ENCODE measurements around the gene TMEM97.

Gene TMEM97

DNA sequence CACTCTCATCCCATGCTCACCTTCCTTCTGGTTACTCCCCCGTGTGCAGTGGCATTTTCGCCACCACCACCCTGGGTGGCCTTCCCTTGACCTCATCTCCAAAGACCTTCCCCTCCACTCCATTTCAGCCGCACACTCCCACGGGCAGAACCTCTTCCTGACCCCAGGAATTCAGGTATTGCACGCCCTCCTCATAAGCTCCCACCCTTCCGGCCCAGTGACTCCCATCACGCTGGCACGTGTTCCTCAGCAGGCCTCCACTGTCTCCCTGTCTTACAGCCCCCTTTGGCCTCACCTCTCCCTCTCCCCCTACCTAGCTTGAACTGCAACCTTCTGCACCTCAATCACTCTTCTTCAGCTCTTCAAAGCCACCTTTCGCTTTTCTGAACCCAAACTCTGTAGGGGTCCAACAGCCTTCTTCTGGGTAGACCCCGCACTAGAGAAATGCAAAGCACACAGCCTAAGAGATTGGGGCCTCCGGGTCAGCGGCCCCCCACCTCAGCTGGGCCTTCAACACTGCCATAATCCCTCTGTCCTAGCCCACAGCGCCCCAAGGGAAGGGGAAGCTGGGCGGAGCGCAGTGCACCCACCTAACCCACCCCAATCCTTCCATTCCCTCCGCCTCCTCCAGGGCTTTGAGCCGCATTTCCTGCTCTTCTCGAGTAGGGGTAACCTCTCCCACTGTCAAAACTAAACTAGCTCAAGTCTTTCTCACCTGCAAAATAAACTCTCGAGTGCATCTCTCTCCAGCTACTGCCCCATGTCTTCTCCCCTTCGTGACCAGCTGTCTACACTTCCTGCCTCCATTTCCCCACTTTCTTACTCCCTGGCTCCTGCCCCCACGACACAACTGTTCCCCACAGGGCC lies 1.7 kb upstream of the TMEM97 start:
- DNase-seq (ENCODE audit: low spot score): no peak

DNA sequence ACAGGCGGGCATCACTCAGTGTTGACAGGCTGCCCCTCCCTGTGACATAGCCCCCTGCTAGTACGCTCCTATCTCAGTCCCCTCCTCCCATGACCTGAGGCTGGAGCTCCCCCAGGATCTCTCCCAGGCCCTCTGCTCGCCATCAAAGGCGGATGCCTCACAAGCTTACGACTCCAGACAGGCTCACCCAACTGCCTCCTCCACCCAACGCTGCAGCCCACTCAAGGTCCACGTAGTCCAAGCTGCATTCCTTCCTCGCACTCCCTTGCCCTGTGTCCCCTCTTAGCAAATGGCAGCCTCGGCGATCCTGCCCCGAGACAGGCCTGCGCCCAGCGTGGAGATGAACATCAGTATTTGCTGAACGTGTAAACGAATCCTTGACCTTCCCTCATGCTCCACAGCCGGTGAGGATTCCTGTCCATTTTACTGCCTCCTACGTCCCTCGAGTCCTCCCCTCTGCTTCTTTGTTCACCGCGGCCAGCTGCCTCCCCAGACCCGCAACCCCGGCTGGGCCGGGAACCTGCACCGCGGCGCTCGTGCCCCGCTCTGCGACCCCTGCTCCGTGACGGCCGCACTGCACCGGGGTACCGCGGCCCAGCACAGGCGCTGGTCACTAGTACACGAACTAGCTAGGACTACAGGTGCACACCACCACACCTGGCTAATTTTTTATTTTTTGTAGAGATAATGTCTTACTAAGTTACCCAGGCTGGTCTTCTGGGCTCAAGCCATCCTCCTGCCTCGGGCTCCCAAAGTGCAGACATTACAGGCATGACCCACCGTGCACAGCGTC lies 838 bp upstream of the TMEM97 start:
- no peak for DNase-seq (ENCODE audit: low spot score)

DNA sequence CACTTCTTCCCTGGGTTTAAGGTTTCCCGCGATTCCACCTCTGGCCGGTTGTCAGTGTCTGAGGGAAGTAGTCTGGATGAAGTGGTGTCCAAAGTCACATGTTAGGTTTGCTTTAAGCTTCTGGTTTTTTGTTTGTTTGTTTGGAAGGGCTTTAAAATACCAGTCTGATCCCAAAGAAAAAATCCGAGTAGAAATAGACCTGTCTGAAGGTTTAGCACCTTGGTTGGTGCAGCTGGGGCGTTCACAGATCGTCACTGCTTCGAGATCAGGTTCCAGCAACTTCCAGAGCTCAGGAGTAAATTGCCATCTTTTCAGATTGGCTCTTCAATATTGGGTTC lies 567 bp downstream of the TMEM97 start:
- DNase-seq (ENCODE audit: low spot score): peak; percentile 19

DNA sequence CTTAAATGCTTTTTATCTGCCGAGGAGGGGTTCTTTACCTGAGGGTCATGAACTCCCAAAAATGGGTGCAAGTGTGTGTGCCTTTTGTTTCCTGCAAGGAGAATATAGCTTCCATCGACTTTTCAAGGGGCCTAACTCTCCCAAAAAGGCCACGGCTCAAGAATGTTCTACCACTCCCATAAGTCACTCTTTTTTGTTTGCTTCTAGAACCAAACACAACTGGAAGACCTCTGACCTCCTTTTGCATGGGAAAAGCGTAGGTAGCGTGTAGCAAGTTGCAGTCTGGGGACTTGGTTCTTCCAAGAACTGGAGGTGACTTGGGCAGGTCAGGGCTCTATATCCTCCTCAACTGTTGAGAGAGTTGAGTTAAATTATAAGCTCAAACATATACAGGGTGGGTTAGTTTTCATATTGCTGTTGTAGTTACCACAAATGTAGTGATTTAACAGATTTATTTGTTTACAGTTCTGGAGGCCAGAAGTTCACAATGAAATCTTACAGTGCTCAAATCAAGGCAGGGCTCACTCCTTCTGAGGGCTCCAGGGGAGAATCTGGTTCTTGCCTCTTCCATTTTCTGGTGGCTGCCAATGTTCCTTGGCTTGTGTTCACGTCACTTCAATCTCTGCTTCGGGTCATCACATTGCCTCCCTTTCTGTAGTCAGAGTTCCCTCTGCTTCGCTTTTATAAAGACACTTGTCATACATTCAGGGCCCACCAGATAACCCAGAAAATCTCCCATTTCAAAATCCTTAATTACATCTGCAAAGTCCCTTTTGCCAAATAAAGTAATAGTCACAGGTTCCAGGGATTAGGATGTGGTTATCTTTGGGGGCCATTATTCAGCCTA lies 1.4 kb downstream of the TMEM97 start:
- DNase-seq (ENCODE audit: low spot score): no peak

DNA sequence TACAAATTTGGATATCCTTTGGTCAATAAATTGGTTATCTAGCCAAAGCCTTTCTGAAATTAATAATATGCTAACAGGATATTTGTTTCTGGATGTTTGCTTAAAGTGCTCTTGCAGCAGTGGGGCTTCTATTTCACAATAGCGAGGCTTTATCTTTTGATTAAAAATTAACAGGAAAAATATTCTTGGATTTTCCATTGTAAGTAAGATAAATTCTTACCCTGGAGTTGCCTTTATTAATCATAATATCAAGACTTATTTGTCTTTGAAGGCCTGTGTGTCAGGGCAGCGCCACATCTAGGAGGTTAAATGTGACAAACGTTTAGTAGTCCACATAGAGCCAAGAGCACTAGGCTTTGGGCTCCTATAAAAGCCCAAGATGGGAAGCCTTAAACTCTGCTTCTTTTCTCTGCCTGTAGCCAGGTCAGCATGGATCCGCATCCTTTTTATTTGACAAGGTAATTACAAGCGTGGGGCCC lies 5.3 kb downstream of the TMEM97 start:
- no peak for DNase-seq (ENCODE audit: low spot score)

DNA sequence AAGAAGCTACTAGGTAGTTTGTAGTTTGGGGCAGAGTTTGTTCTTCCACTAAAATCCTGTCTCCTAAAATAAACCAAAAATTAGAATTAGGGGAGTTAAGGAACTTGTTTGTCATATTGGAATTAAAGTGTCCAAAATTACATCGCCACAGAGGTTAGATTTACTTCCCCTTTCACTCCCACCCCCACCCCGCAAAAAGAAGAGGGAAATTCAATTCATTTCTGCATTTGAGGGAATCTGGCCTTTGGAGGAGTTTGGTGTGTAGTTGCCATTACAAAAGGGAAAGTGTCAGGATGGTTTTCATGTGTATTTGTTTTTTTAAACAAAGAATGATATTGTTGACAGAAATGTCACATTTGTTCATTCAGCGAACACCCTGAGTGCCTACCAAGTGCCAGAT lies 5.8 kb downstream of the TMEM97 start:
- DNase-seq (ENCODE audit: low spot score): no peak

DNA sequence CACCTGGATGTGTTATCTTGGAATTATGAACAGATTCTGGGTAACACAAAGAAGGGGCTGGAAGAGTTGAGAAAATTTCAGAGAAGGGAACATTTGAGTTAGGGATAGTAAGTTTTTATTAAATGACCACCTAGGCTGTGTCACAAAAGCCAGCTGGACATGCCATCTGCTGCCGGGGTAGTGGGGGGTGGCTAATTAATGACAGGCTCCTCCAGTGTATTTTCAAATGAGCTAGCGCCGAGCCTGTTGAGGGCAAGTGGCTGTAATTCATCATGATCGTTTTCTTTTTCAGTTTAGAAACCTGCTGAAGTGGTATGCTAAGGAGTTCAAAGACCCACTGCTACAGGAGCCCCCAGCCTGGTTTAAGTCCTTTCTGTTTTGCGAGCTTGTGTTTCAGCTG lies 6.2 kb downstream of the TMEM97 start:
- peak; percentile 60 for DNase-seq (ENCODE audit: low spot score)

DNA sequence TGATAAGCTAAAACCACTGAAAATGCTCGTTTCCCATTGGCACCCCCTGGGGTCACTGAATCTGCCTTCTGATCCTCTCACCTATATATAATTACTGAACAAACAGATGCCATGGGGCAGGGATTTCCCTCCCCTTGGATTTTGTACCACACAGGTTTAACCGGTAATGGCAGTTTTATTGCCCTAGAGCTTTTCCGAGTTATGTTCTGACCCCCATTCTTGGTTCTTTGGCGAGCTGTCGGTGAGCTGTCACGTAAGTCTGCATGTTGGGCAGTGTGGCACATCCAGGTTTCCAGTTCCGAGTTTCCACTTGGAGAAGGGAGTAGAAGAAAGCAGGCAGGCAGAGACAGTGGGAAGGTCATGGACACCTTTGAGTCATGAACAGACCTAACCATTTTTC lies 7.1 kb downstream of the TMEM97 start:
- no peak for DNase-seq (ENCODE audit: low spot score)

DNA sequence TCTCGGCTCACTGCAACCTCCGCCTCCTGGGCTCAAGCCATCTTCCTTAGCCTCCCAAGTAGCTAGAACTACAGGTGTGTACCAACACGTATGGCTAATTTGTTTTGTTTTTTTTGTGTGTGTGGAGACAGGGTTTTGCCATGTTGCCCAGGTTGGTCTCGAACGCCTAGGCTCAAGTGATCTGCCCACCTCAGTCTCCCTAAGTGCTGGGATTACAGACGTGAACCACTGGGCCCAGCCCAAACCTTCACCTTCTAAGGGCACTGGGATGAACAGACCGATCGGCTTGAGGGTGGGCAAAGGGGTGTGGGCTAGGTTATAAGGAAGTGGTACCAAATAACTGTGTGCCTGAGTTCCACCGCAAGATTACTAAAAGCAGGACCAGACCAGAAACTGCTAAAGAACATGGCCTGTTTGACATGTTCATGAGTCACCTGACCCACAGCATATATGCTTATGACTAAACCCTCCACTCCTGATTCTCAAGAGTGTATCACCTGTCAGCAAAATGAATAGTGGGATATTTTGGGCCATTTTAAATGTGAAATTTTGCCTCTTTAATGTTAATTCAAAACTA lies 8.1 kb downstream of the TMEM97 start:
- no peak for DNase-seq (ENCODE audit: low spot score)

DNA sequence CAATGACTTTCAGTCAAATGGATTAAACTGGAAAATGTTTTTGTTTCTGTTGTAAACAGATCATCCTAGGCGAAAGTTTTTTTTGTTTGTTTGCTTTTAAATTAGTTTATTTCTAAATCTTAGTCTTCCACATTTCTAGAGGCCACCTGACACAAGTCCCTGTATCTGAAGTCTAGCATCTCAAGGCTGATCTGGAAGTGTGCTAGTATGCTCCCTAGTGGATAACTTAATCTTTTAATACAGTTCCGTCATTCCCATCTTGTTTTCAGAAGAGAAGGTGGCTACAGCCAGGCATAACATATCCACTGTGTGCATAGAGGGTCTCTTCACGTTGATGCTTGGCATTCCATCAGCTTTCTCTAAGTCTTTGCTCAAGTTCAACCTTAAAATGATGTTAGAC lies 8.7 kb downstream of the TMEM97 start:
- no peak for DNase-seq (ENCODE audit: low spot score)

DNA sequence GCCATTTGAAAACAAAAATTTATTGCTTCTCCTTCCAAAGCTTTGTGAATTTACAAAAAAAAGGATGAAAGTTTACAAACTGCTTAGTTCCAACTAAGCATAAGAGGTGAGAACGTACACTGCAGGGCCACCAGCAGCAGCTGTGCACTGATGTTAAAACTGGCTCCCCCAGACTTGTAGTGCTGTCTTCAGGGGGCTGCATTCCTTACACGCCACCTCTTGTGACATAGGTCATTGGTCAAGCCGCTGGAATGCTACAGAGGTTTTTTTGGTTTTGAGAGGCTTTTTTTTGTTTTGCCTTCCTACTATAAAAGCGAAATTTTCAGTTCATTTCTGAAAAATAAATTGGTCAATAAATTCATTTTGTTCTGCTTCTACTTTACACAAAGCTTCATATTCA lies 9.3 kb downstream of the TMEM97 start:
- DNase-seq (ENCODE audit: low spot score): no peak

DNA sequence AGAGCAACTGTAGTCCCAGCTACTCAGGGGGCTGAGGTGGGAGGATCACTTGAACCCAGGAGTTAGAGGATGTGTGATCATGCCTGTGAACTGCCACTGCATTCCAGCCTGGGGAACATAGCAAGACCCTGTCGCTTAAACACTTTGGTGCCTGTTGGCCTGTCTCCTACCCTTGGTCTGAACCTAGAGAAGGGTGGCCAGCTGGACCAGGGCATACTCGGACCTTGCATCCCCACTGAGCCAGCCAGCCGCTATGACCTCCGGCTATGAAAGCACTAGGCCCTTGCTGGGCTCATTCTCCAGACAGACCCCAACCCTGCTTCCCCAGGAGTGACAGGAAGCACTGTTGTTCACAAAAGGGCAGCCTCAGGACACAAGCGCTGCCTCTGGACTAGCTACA lies 11.7 kb downstream of the TMEM97 start:
- no peak for DNase-seq (ENCODE audit: low spot score)

DNA sequence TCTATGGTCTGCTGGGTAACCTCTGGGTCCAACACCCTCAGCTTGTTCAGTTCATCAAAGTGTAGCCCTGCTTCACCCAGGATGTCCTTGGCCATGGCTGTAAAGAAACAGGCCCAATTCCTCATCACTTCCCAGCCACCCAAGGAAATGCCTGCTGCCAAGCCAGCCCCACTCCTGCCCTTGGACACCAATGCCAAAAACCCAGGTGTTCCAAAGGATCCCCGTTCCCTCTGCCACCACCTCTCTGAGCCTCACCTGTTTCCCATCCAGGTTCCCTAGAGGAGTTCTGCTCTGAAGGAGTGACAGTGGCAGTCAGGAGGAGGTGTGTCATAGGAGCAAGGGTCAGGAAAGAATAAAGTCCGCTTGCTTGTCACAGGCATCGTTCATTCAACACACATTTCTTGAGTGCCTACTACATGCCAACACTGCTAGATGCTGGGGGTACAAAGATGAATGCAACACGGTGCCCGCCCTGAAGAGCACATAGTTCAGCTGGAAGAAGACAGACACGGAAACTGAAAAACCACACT lies 13.0 kb downstream of the TMEM97 start:
- no peak for DNase-seq (ENCODE audit: low spot score)

DNA sequence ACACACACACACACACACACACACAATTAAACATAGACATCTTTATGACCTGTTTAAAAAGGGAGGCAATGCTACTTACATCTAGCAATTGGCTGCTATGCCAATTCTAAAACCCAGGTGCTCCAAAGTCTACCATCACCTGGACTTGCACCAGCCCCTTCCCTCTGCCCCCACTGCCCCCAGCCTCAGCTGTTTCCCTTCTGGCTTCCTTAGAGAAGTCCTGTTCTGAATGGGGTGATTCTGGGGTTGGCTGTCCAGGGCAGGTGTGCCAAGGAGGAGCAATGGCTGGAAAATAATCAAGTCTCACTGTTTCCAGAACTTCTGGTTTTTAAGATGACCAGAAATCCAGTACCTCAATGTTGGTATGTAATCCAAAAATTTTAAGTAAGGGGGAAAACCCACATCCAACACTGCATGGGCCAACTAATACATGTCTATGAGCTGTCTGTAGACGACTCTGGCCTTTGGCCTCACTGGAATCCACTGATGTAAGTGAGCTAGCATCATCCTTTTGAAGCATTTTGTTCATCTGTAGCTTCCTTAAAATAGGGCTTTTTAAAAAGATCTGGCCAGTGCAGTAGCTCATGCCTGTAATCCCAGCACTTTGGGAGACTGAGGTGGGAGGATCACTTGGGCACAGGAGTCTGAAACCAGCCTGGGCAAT lies 14.2 kb downstream of the TMEM97 start:
- DNase-seq (ENCODE audit: low spot score): no peak

DNA sequence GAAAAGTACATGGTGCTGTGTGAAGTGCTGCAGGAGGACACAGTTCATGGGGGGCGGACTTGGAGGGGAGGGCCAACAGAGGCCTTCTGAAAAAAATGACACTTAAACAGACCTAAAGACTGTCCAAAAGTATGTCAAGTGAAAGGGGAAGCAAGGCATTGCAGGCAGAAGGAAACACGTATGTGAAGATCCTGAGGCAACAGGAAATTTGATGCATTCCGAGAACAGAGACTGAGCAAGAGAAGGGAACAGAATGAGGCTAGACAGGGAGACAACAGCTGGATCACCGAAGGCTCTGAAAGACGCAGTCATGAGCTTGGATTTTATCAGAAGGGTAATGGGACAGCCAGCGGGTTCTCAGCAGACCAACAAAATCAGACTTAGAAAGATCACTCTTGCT lies 15.2 kb downstream of the TMEM97 start:
- DNase-seq (ENCODE audit: low spot score): no peak

DNA sequence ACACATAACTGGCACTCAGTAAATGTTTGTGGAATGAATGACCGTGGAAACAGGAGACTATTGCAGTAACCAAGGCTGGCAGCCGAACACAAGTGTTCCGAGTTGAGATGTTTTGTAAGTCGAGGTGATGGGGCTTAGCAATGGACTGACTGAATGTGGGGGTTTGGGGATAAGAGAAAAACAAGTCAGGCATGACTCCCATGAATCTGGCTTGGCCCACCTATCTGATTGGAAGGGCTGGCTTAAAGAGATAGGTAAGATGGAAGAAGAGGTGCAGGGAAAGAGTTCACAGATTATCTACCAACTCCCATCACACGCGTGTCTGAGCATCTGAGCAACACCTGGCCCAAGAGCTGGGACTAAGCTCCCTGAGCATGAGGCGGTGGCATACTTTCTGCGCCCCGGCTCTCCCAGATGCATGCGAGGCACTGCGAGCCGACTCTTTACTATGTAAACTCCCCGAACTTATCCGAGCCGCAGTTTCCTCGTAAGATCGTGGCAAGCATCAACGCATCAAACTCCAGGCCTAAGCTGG lies 15.7 kb downstream of the TMEM97 start:
- peak; percentile 13 for DNase-seq (ENCODE audit: low spot score)

DNA sequence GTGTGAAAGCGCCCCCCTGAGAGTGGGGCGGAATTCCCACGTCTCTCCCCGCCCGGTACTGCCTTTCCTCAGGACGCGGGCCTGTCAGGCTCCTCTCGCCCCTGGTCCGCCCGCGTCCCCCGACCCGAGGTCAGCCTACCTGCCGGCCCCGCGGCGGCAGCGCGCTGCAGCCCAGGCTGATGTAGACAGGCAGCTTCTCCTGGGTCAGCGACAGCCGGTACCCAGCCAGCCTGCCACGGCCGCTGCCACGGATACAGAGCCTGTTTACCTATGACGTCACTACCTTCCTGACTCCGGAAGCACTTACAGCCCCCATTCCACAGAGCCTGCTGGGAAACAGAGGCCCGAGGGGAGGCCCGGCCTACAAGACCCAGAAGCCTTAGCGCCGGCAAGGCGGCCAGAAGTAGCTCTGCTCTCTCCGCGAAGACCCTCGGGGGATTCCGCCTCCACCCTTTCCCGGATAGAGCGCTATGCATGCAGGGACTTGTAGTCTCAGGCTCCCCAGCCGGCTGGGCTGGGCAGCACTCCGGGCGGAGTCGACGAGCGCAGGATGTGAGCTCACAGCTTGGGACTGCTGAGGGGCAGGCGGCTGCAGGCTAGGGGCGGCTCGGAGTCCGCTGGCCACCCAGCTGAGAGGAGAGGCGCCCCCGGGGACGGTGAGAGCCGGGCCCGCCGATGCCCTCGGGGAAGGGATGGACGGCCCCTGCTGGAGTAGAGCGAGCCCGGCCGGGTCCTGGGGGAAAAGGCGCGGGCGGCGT lies 16.4 kb downstream of the TMEM97 start, which contains the start of the genes IFT20 and TNFAIP1:
TSS of gene IFT20 (minus strand) at position 272 of the 758 bp plus-strand sequence. CDS start 3,487 bp downstream, outside the sequence.
TSS of gene TNFAIP1 (plus strand) at position 561 of the 758 bp plus-strand sequence. CDS start 3,761 bp downstream, outside the sequence.
- DNase-seq (ENCODE audit: low spot score): peak; percentile 100

DNA sequence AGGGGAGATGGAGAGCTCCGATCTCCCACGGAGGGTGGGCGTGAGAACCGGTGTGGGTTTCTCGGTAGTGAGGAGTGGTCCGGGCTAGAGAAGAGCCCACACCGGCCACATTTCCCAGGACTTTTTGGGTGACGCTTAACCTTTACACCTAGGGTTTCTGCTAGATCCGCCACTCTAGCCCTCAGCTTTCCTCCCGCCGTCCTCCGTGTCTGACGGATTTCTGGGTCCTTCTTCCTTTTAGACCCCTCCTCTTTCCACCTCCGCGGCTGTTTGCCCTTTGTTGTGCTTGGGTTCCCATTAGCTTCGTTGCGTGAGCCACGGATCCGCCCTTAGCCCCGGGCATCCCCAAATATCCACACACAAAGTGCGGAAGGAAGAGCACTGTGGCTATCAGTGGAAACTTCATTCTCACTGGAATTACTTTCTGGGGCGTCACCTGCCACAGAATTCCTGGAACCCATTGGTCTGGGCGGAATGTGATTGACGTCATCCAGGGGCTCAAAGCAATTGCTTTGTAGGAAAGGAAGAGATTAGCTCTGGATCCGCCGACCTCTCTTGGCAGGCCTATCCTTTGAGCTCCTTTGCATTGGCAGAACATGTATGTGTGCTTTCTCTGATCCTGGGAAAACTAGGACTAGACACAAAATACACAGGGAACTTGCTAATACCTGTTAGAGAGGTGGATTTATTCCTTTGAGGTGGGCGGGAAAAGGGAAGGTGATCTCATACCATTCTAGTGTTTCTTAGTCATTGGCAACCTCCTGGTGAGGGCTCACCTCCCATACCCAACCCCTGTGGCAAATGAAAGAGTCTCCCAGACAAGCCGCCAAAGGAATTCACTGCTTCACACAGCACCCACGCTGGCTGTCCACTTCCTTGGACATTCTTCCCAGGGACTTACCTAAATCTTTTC lies 17.2 kb downstream of the TMEM97 start:
- peak; percentile 67 for DNase-seq (ENCODE audit: low spot score)

All from cerebellar cortex (tissue), 1 donor.